Activated B cell treated with CpG ODN at 0.5 μM for 24 hours (primary cell): ENCODE results near the gene ARPC4. TPM values are rescaled to one million over a fixed set of nuclear protein-coding genes. Genes with fewer than 3 reads are reported as not detected.

Source experiments
- ATAC-seq: fragments of 200-7000 bp; cut with Tn5 transposase; one replicate; pipeline ENCODE4 v1.10.0; 2021; ENCODE audit warnings: low read depth, mild to moderate bottlenecking, moderate library complexity
- CTCF ChIA-PET: fragments of 350-600 bp; sonication (Branson Sonifier 250); formaldehyde crosslinking; loops from one replicate; lab custom pipeline; 2021; ENCODE audit warnings: antibody characterized with exemption; lab: Charles Lee
- POLR2A ChIA-PET: fragments of 350-600 bp; sonication (Branson Sonifier 250); formaldehyde crosslinking; loops from one replicate; lab custom pipeline; 2021; ENCODE audit warnings: antibody characterized with exemption; lab: Charles Lee
- DNase-seq: peaks from one replicate; pipeline ENCODE4 v3.0.0; 2022
- H3K27ac Mint-ChIP-seq: one replicate; pipeline ENCODE4 v1.8.0; 2020; ENCODE audit warnings: mixed read lengths
- H3K27me3 Mint-ChIP-seq: one replicate; pipeline ENCODE4 v1.8.0; 2021; ENCODE audit warnings: mixed read lengths
- H3K36me3 Mint-ChIP-seq: one replicate; pipeline ENCODE4 v1.8.0; 2021; ENCODE audit warnings: low read depth, mixed read lengths
- H3K4me1 Mint-ChIP-seq: one replicate; pipeline ENCODE4 v1.8.0; 2021; ENCODE audit warnings: mixed read lengths
- H3K4me3 Mint-ChIP-seq: one replicate; pipeline ENCODE4 v1.8.0; 2020; ENCODE audit warnings: mild to moderate bottlenecking, mixed read lengths
- H3K9me3 Mint-ChIP-seq: one replicate; pipeline ENCODE4 v1.8.0; 2020; ENCODE audit warnings: mixed read lengths
- CTCF ChIP-seq: fragments of 200-600 bp; IDR thresholded peaks from one replicate; pipeline ENCODE4 v1.8.0; 2022; ENCODE audit warnings: antibody characterized with exemption, mild to moderate bottlenecking
- intact Hi-C: fragments of 100-400 bp; cut with micrococcal nuclease; formaldehyde crosslinking; loops from one replicate; pipeline ENCODE4 v1.15.1; 2024
- total RNA-seq: library from RNA; stranded (reverse); gene quantifications from 2 replicates; pipeline ENCODE4 v1.2.3, GENCODE V29; 2022

Gene ARPC4
- total RNA-seq, 1 donor from 2014 or later = 315 TPM

- H3K27me3 Mint-ChIP-seq = no peaks in the 10 kb centered on the region
- intact Hi-C loops = loop anchor here (1.0 to 2.0 kb wide), 4 partner anchors 18 to 354 kb away; partner anchors contain the start of genes CAMK1, FANCD2 and SETD5
- CTCF ChIA-PET = interaction anchor here (1.4 to 1.6 kb wide), 2 partner anchors 42 to 44 kb away, joined by 4 to 5 read pairs; partner anchors contain the start of genes ARPC4 and TADA3
- no peak for DNase-seq
- no peak for ATAC-seq
- no peak for TF ChIP-seq CTCF
- H3K27ac Mint-ChIP-seq = peak overlapping the region; percentile 95
- peaks cover 64% of the 10 kb centered on the region for H3K36me3 Mint-ChIP-seq
- peak overlapping the region; percentile 94 for H3K4me3 Mint-ChIP-seq
- H3K9me3 Mint-ChIP-seq = no peaks in the 10 kb centered on the region
- POLR2A ChIA-PET = interaction anchor here (1.0 to 6.3 kb wide), 9 partner anchors 19 to 275 kb away, joined by 3 to 106 read pairs (median 9); partner anchors contain the start of genes ARPC4, BRPF1, JAGN1 and TADA3
- peaks cover 48% of the 10 kb centered on the region for H3K4me1 Mint-ChIP-seq
Measured at GRCh38 chr3:9750556-9751411, 42.1 kb upstream of the ARPC4 start.

DNA sequence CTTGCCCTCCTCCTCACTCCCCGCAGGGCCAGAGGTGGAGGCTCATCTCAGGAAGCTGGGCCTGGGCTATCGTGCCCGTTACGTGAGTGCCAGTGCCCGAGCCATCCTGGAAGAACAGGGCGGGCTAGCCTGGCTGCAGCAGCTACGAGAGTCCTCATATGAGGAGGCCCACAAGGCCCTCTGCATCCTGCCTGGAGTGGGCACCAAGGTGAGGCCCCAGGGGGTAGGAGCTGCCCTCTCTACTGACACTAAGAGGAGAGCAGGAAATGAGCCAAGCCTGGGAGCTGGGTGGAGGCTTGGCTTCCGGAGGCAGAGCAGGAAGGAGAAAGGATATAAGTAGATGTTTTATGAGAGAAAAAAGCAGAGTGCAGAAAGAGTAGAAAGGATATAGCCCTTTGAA lies 38.2 kb upstream of the ARPC4 start:
- Mint-ChIP-seq H3K4me1 (peaks cover 40% of the 10 kb centered on the region), H3K27me3 (no peaks in the 10 kb centered on the region), H3K27ac (no peak overlapping the region), H3K36me3 (peaks cover 67% of the 10 kb centered on the region), H3K9me3 (no peaks in the 10 kb centered on the region), H3K4me3 (no peak overlapping the region)
- no peak for TF ChIP-seq CTCF
- intact Hi-C loops = no loop called here
- ATAC-seq (no peak), DNase-seq (no peak)
- CTCF ChIA-PET = interaction anchor here (0.7 to 1.6 kb wide), 3 partner anchors 14 to 28 kb away, joined by 3 read pairs; partner anchors contain the start of gene CAMK1
- POLR2A ChIA-PET = interaction anchor here (6.3 kb wide), 1 partner anchor 39 kb away, joined by 106 read pairs; the partner anchor contains the start of genes ARPC4 and TADA3

- Mint-ChIP-seq H3K4me3 (no peak overlapping the region), H3K27ac (no peak overlapping the region), H3K27me3 (no peaks in the 10 kb centered on the region), H3K4me1 (peaks cover 13% of the 10 kb centered on the region), H3K9me3 (no peaks in the 10 kb centered on the region), H3K36me3 (peaks cover 55% of the 10 kb centered on the region)
- DNase-seq (no peak), ATAC-seq (no peak)
- POLR2A ChIA-PET = no interaction called here
- CTCF ChIA-PET = no interaction called here
- intact Hi-C loops = no loop called here
- no peak for TF ChIP-seq CTCF
Measured at GRCh38 chr3:9757427-9757826, 35.5 kb upstream of the ARPC4 start.

DNA sequence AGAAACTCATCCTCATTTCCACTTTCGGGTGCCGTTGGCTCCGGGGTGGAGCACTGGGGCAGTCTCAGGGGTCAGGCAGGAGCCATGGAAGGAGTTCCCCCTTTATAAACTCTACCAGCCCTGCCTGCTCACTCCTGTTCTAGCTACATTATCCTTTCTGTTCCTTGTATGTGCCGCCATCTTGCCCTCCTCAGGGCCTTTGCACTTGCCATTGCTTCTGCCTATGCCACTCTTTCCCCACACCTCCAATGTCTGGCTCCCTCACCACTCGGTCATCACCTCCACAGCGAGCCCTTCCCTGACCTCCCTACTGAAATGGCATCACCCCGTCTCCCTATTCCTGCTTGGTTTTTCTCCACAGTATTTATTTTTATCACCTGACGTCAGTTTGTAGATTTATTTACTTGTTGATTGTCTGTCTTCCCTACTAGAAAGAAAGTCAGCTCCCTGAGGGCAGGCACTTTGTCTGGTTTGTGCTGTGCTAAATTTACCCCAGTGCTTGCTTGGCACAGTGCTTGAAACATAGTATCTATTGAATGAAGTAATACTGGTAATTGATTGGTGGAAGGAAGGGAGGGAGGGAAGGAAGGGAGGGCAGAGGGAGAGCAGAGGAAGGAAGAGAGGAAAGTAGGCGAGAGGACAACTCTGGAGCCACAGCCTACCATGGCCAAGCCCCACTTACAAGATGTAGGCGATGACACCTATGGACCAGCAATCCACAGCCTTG lies 31.9 kb upstream of the ARPC4 start:
- Mint-ChIP-seq H3K27me3 (no peaks in the 10 kb centered on the region), H3K9me3 (no peaks in the 10 kb centered on the region), H3K4me1 (no peaks in the 10 kb centered on the region), H3K36me3 (peaks cover 32% of the 10 kb centered on the region), H3K27ac (no peak overlapping the region), H3K4me3 (no peak overlapping the region)
- DNase-seq = no peak
- intact Hi-C loops = no loop called here
- ChIA-PET POLR2A (no interaction called here), CTCF (no interaction called here)
- ATAC-seq = no peak
- no peak for TF ChIP-seq CTCF
